ENCODE measurements around the gene ACTR2. TPM values are rescaled to one million over a fixed set of nuclear protein-coding genes. Genes with fewer than 3 reads are reported as not detected.

The ACTR2 gene
- total and polyA plus RNA-seq, 2 of the 13 experiments (the other 11 are each of a cell fraction or from before 2014, with no cell fraction given): 51.2 to 100 TPM

- peak; percentile 95 for TF ChIP-seq PHF21A (CRISPR knock-in tag; IDR thresholded peaks at IDR 0.05)
- TF ChIP-seq ZBTB49 (CRISPR knock-in tag; IDR thresholded peaks at IDR 0.05; ENCODE audit: borderline replicate concordance): no peak
- TF ChIP-seq ARID2 (CRISPR knock-in tag; IDR thresholded peaks at IDR 0.05; ENCODE audit: borderline replicate concordance): peak; percentile 32; the same call in 1 of the 2 replicates
- peak; percentile 91 for TF ChIP-seq IRF2 (CRISPR knock-in tag; IDR thresholded peaks at IDR 0.05)
- 0 out of 2 replicates have a peak, but pooled peaks have one; percentile 27 for TF ChIP-seq EED (CRISPR knock-in tag; IDR thresholded peaks at IDR 0.05)
- TF ChIP-seq ZNF691 (CRISPR knock-in tag; IDR thresholded peaks at IDR 0.05; ENCODE audit: borderline replicate concordance, low read depth): peak; percentile 74
- TF ChIP-seq DMTF1 (CRISPR knock-in tag; IDR thresholded peaks at IDR 0.05): no peak
- TF ChIP-seq HDAC2 (CRISPR knock-in tag; IDR thresholded peaks at IDR 0.05): peak; percentile 94
- TF ChIP-seq CREM (IDR thresholded peaks at IDR 0.05): peak; percentile 70
- no peak for TF ChIP-seq CREM (CRISPR knock-in tag; IDR thresholded peaks at IDR 0.05)
- peak; percentile 86 for TF ChIP-seq RXRB (CRISPR knock-in tag; IDR thresholded peaks at IDR 0.05; ENCODE audit: borderline replicate concordance)
- peak; percentile 19; the same call in 1 of the 2 replicates for TF ChIP-seq HNF1A (IDR thresholded peaks at IDR 0.05; ENCODE audit: low read depth)
- TF ChIP-seq HNF1A (CRISPR knock-in tag; IDR thresholded peaks at IDR 0.05; ENCODE audit: borderline replicate concordance): peak; percentile 80; the same call in 1 of the 2 replicates
- TF ChIP-seq MAFG (CRISPR knock-in tag; IDR thresholded peaks at IDR 0.05): no peak
- peak; percentile 65; the same call in 1 of the 2 replicates for TF ChIP-seq ZNF430 (CRISPR knock-in tag; IDR thresholded peaks at IDR 0.05)
- peak; percentile 93 for TF ChIP-seq MAX (IDR thresholded peaks at IDR 0.05)
- TF ChIP-seq ZNF567 (CRISPR knock-in tag; IDR thresholded peaks at IDR 0.05; ENCODE audit: borderline replicate concordance): 0 out of 2 replicates have a peak, but pooled peaks have one; percentile 34
Observed at GRCh38 chr2:65300761-65301711, 73.4 kb downstream of the ACTR2 start (continued).

All from HepG2 (cell line).